ENCODE measurements around the gene ACP7.

ACP7 gene

GRCh38 chr19:39097299-39097698 lies 13.1 kb downstream of the ACP7 start:
- DNase-seq (ENCODE audit: low read depth): no peak
- no peak overlapping the region for H3K4me3 ChIP-seq (replicated peaks; ENCODE audit: low read depth, low read length)
- TF ChIP-seq CTCF (IDR thresholded peaks at IDR 0.05; ENCODE audit: low read length, missing control alignments): no peak

- no peak overlapping the region for H3K4me3 ChIP-seq (replicated peaks; ENCODE audit: low read depth, low read length)
- no peak for TF ChIP-seq CTCF (IDR thresholded peaks at IDR 0.05; ENCODE audit: low read length, missing control alignments)
- DNase-seq (ENCODE audit: low read depth): no peak
Measured at GRCh38 chr19:39097721-39098120, 13.6 kb downstream of the ACP7 start.

GRCh38 chr19:39098365-39099269 lies 14.4 kb downstream of the ACP7 start:
- no peak for TF ChIP-seq CTCF (IDR thresholded peaks at IDR 0.05; ENCODE audit: low read length, missing control alignments)
- DNase-seq (ENCODE audit: low read depth): no peak
- H3K4me3 ChIP-seq (replicated peaks; ENCODE audit: low read depth, low read length): no peak overlapping the region

- TF ChIP-seq CTCF (IDR thresholded peaks at IDR 0.05; ENCODE audit: low read length, missing control alignments): no peak
- H3K4me3 ChIP-seq (replicated peaks; ENCODE audit: low read depth, low read length): no peak overlapping the region
- DNase-seq (ENCODE audit: low read depth): no peak
Measured at GRCh38 chr19:39099341-39099740, 15.2 kb downstream of the ACP7 start.

- TF ChIP-seq CTCF (IDR thresholded peaks at IDR 0.05; ENCODE audit: low read length, missing control alignments): no peak
- DNase-seq (ENCODE audit: low read depth): no peak
- no peak overlapping the region for H3K4me3 ChIP-seq (replicated peaks; ENCODE audit: low read depth, low read length)
Measured at GRCh38 chr19:39100500-39101166, 16.5 kb downstream of the ACP7 start.

GRCh38 chr19:39103151-39103550 lies 19.0 kb downstream of the ACP7 start:
- no peak for TF ChIP-seq CTCF (IDR thresholded peaks at IDR 0.05; ENCODE audit: low read length, missing control alignments)
- H3K4me3 ChIP-seq (replicated peaks; ENCODE audit: low read depth, low read length): no peak overlapping the region
- no peak for DNase-seq (ENCODE audit: low read depth)

Data from fibroblast of pulmonary artery (primary cell).